Measurements from ENCODE around the gene ATG9A.
A peak's percentile ranks its signal among the peaks of the same experiment; 100 is the strongest.

The ATG9A gene

GRCh38 chr2:219229305-219230058 lies at the start of gene ATG9A, which contains the start of gene ANKZF1:
Gene ATG9A, minus strand, starts transcription at chr2:219229636. Its CDS starts 1,612 bp downstream, at chr2:219228024.
Gene ANKZF1, plus strand, starts transcription at chr2:219229806. Its CDS starts 452 bp downstream, at chr2:219230258.
- H3K9ac ChIP-seq (ENCODE audit: low read depth, low read length) = peak within 1 kb of the TSS; percentile 96
- H3K36me3 ChIP-seq (ENCODE audit: insufficient read depth, low read length) = peaks cover 23% of the 10 kb centered on the region
- peaks cover 6% of the 10 kb centered on the region; the same call in 1 of the 2 replicates for H3K4me1 ChIP-seq (ENCODE audit: insufficient read depth, low read length)
- H3K9me3 ChIP-seq (ENCODE audit: control insufficient read depth, insufficient read depth, low read length) = no peaks in the 10 kb centered on the region

GRCh38 chr2:219278655-219279150 lies 49.3 kb upstream of the ATG9A start:
- Histone ChIP-seq H3K9ac (ENCODE audit: low read depth, low read length) (peak overlapping the region; percentile 65), H3K4me1 (ENCODE audit: insufficient read depth, low read length) (peaks cover 29% of the 10 kb centered on the region), H3K9me3 (ENCODE audit: control insufficient read depth, insufficient read depth, low read length) (no peaks in the 10 kb centered on the region), H3K36me3 (ENCODE audit: insufficient read depth, low read length) (no peaks in the 10 kb centered on the region)

GRCh38 chr2:219277703-219278654 lies 48.5 kb upstream of the ATG9A start:
- H3K36me3 ChIP-seq (ENCODE audit: insufficient read depth, low read length) = no peaks in the 10 kb centered on the region
- H3K4me1 ChIP-seq (ENCODE audit: insufficient read depth, low read length) = peaks cover 30% of the 10 kb centered on the region
- H3K9me3 ChIP-seq (ENCODE audit: control insufficient read depth, insufficient read depth, low read length) = no peaks in the 10 kb centered on the region
- H3K9ac ChIP-seq (ENCODE audit: low read depth, low read length) = peak overlapping the region; percentile 65; the same call in 1 of the 2 replicates

- Histone ChIP-seq H3K9ac (ENCODE audit: low read depth, low read length) (peak overlapping the region; percentile 7; the same call in 1 of the 2 replicates), H3K36me3 (ENCODE audit: insufficient read depth, low read length) (no peaks in the 10 kb centered on the region), H3K4me1 (ENCODE audit: insufficient read depth, low read length) (peaks cover 30% of the 10 kb centered on the region), H3K9me3 (ENCODE audit: control insufficient read depth, insufficient read depth, low read length) (no peaks in the 10 kb centered on the region)
These were observed 45.0 kb upstream of the ATG9A start for GRCh38 chr2:219274361-219274921.

- Histone ChIP-seq H3K9me3 (ENCODE audit: control insufficient read depth, insufficient read depth, low read length) (no peaks in the 10 kb centered on the region), H3K9ac (ENCODE audit: low read depth, low read length) (peak overlapping the region; percentile 7; the same call in 1 of the 2 replicates), H3K4me1 (ENCODE audit: insufficient read depth, low read length) (peaks cover 30% of the 10 kb centered on the region), H3K36me3 (ENCODE audit: insufficient read depth, low read length) (no peaks in the 10 kb centered on the region)
These were observed 44.5 kb upstream of the ATG9A start for GRCh38 chr2:219273937-219274336.

GRCh38 chr2:219272995-219273394 lies 43.6 kb upstream of the ATG9A start:
- Histone ChIP-seq H3K9ac (ENCODE audit: low read depth, low read length) (no peak overlapping the region), H3K4me1 (ENCODE audit: insufficient read depth, low read length) (peaks cover 22% of the 10 kb centered on the region), H3K36me3 (ENCODE audit: insufficient read depth, low read length) (no peaks in the 10 kb centered on the region), H3K9me3 (ENCODE audit: control insufficient read depth, insufficient read depth, low read length) (no peaks in the 10 kb centered on the region)

GRCh38 chr2:219272356-219272755 lies 42.9 kb upstream of the ATG9A start:
- H3K9ac ChIP-seq (ENCODE audit: low read depth, low read length) = no peak overlapping the region
- no peaks in the 10 kb centered on the region for H3K36me3 ChIP-seq (ENCODE audit: insufficient read depth, low read length)
- no peaks in the 10 kb centered on the region for H3K9me3 ChIP-seq (ENCODE audit: control insufficient read depth, insufficient read depth, low read length)
- peaks cover 18% of the 10 kb centered on the region; the same call in 1 of the 2 replicates for H3K4me1 ChIP-seq (ENCODE audit: insufficient read depth, low read length)

GRCh38 chr2:219271021-219271420 lies 41.6 kb upstream of the ATG9A start:
- Histone ChIP-seq H3K4me1 (ENCODE audit: insufficient read depth, low read length) (peaks cover 15% of the 10 kb centered on the region; the same call in 1 of the 2 replicates), H3K36me3 (ENCODE audit: insufficient read depth, low read length) (no peaks in the 10 kb centered on the region), H3K9me3 (ENCODE audit: control insufficient read depth, insufficient read depth, low read length) (no peaks in the 10 kb centered on the region), H3K9ac (ENCODE audit: low read depth, low read length) (no peak overlapping the region)

GRCh38 chr2:219270055-219270372 lies 40.6 kb upstream of the ATG9A start:
- peaks cover 14% of the 10 kb centered on the region; the same call in 1 of the 2 replicates for H3K4me1 ChIP-seq (ENCODE audit: insufficient read depth, low read length)
- H3K9me3 ChIP-seq (ENCODE audit: control insufficient read depth, insufficient read depth, low read length) = no peaks in the 10 kb centered on the region
- no peak overlapping the region for H3K9ac ChIP-seq (ENCODE audit: low read depth, low read length)
- H3K36me3 ChIP-seq (ENCODE audit: insufficient read depth, low read length) = no peaks in the 10 kb centered on the region

- Histone ChIP-seq H3K9me3 (ENCODE audit: control insufficient read depth, insufficient read depth, low read length) (no peaks in the 10 kb centered on the region), H3K4me1 (ENCODE audit: insufficient read depth, low read length) (peaks cover 9% of the 10 kb centered on the region; the same call in 1 of the 2 replicates), H3K36me3 (ENCODE audit: insufficient read depth, low read length) (no peaks in the 10 kb centered on the region), H3K9ac (ENCODE audit: low read depth, low read length) (no peak overlapping the region)
These were observed 40.1 kb upstream of the ATG9A start for GRCh38 chr2:219269362-219270054.

- Histone ChIP-seq H3K36me3 (ENCODE audit: insufficient read depth, low read length) (no peaks in the 10 kb centered on the region), H3K9ac (ENCODE audit: low read depth, low read length) (no peak overlapping the region), H3K9me3 (ENCODE audit: control insufficient read depth, insufficient read depth, low read length) (no peaks in the 10 kb centered on the region), H3K4me1 (ENCODE audit: insufficient read depth, low read length) (no peaks in the 10 kb centered on the region)
These were observed 38.9 kb upstream of the ATG9A start for GRCh38 chr2:219268294-219268693.

GRCh38 chr2:219266886-219267285 lies 37.5 kb upstream of the ATG9A start:
- no peak overlapping the region for H3K9ac ChIP-seq (ENCODE audit: low read depth, low read length)
- no peaks in the 10 kb centered on the region for H3K4me1 ChIP-seq (ENCODE audit: insufficient read depth, low read length)
- H3K36me3 ChIP-seq (ENCODE audit: insufficient read depth, low read length) = no peaks in the 10 kb centered on the region
- no peaks in the 10 kb centered on the region for H3K9me3 ChIP-seq (ENCODE audit: control insufficient read depth, insufficient read depth, low read length)

- Histone ChIP-seq H3K4me1 (ENCODE audit: insufficient read depth, low read length) (no peaks in the 10 kb centered on the region; the same call in 1 of the 2 replicates), H3K36me3 (ENCODE audit: insufficient read depth, low read length) (no peaks in the 10 kb centered on the region), H3K9me3 (ENCODE audit: control insufficient read depth, insufficient read depth, low read length) (no peaks in the 10 kb centered on the region), H3K9ac (ENCODE audit: low read depth, low read length) (no peak overlapping the region)
These were observed 36.8 kb upstream of the ATG9A start for GRCh38 chr2:219266232-219266631.

Measured in ES-I3 (cell line).